Liver (tissue), 3 donors: Measurements from ENCODE around the gene MAP2K7.

Experiments
- EGR1 ChIP-seq, 2 donors: IDR thresholded peaks; 2 replicates each; pipeline ENCODE4 v1.6.1; 2016 to 2018; ENCODE audit warnings: antibody characterized with exemption in 2 of 2, low read depth in 2 of 2
- FOXA1 ChIP-seq: IDR thresholded peaks from 2 replicates; pipeline ENCODE4 v1.6.1; 2016; ENCODE audit warnings: antibody characterized with exemption
- GABPA ChIP-seq, 2 donors: IDR thresholded peaks in 1 of 2; conservative IDR thresholded peaks in 1 of 2; 2 replicates each; pipeline ENCODE4 v1.6.1; 2016; ENCODE audit warnings: antibody characterized with exemption in 2 of 2, mild to moderate bottlenecking in 1 of 2, moderate library complexity in 1 of 2
- HNF4G ChIP-seq: IDR thresholded peaks from 2 replicates; pipeline ENCODE4 v1.6.1; 2016; ENCODE audit warnings: antibody characterized with exemption
- JUND ChIP-seq, 2 donors: IDR thresholded peaks; 2 replicates each; pipeline ENCODE4 v1.6.1; 2016; ENCODE audit warnings: antibody characterized with exemption in 2 of 2
- RAD21 ChIP-seq, 2 donors: IDR thresholded peaks; 2 replicates each; pipeline ENCODE4 v1.6.1; 2016; ENCODE audit warnings: antibody characterized with exemption in 2 of 2, mild to moderate bottlenecking in 2 of 2
- RXRA ChIP-seq, 2 donors: IDR thresholded peaks; 2 replicates each; pipeline ENCODE4 v1.6.1; 2017 to 2018; ENCODE audit warnings: antibody characterized with exemption in 2 of 2, mild to moderate bottlenecking in 1 of 2
- SP1 ChIP-seq: IDR thresholded peaks from 2 replicates; pipeline ENCODE4 v1.6.1; 2018; ENCODE audit warnings: antibody characterized with exemption, mild to moderate bottlenecking
- TAF1 ChIP-seq: conservative IDR thresholded peaks from 2 replicates; pipeline ENCODE4 v1.6.1; 2016; ENCODE audit warnings: antibody characterized with exemption, mild to moderate bottlenecking
- YY1 ChIP-seq: IDR thresholded peaks from 2 replicates; pipeline ENCODE4 v1.6.1; 2016; ENCODE audit warnings: antibody characterized with exemption, mild to moderate bottlenecking
- ZBTB33 ChIP-seq: IDR thresholded peaks from 2 replicates; pipeline ENCODE4 v1.6.1; 2016; ENCODE audit warnings: antibody characterized with exemption
- TF ChIP-seq, protein P1 (sequence below): fragments of 150-350 bp; IDR thresholded peaks from 2 replicates; pipeline ENCODE4 v1.5.1; 2017; ENCODE audit warnings: improper control_type of control experiment, low read depth, low read length; ENCODE audit not compliant: missing input control
- TF ChIP-seq, protein P2 (sequence below): IDR thresholded peaks from 2 replicates; pipeline ENCODE4 v1.6.1; 2016; ENCODE audit warnings: antibody characterized with exemption
- TF ChIP-seq, protein P3 (sequence below): IDR thresholded peaks from 2 replicates; pipeline ENCODE4 v1.6.1; 2016; ENCODE audit warnings: antibody characterized with exemption
- donor health status: healthy.
- donor health status: healthy.

- TF ChIP-seq, protein P1, sequence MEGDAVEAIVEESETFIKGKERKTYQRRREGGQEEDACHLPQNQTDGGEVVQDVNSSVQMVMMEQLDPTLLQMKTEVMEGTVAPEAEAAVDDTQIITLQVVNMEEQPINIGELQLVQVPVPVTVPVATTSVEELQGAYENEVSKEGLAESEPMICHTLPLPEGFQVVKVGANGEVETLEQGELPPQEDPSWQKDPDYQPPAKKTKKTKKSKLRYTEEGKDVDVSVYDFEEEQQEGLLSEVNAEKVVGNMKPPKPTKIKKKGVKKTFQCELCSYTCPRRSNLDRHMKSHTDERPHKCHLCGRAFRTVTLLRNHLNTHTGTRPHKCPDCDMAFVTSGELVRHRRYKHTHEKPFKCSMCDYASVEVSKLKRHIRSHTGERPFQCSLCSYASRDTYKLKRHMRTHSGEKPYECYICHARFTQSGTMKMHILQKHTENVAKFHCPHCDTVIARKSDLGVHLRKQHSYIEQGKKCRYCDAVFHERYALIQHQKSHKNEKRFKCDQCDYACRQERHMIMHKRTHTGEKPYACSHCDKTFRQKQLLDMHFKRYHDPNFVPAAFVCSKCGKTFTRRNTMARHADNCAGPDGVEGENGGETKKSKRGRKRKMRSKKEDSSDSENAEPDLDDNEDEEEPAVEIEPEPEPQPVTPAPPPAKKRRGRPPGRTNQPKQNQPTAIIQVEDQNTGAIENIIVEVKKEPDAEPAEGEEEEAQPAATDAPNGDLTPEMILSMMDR, result no peak
- TF ChIP-seq ZBTB33 (no peak), JUND (IDR thresholded peaks at IDR 0.05) (no peak), EGR1 (IDR thresholded peaks at IDR 0.05; ENCODE audit: low read depth in 2 of 2) (no peak), TAF1 (no peak), YY1 (no peak), RAD21 (IDR thresholded peaks at IDR 0.05) (no peak), RXRA (IDR thresholded peaks at IDR 0.05) (no peak), FOXA1 (no peak), HNF4G (no peak), SP1 (no peak), GABPA (IDR thresholded peaks at IDR 0.05 in 1 of 2, conservative IDR thresholded peaks at IDR 0.05 in 1 of 2) (no peak)
- TF ChIP-seq, protein P2, sequence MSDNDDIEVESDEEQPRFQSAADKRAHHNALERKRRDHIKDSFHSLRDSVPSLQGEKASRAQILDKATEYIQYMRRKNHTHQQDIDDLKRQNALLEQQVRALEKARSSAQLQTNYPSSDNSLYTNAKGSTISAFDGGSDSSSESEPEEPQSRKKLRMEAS, result no peak
- TF ChIP-seq, protein P3, sequence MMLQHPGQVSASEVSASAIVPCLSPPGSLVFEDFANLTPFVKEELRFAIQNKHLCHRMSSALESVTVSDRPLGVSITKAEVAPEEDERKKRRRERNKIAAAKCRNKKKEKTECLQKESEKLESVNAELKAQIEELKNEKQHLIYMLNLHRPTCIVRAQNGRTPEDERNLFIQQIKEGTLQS, result no peak
Measured at GRCh38 chr19:7908078-7908699, 4.5 kb downstream of the MAP2K7 start.
